ENCODE measurements around the gene LDB2.

DNA sequence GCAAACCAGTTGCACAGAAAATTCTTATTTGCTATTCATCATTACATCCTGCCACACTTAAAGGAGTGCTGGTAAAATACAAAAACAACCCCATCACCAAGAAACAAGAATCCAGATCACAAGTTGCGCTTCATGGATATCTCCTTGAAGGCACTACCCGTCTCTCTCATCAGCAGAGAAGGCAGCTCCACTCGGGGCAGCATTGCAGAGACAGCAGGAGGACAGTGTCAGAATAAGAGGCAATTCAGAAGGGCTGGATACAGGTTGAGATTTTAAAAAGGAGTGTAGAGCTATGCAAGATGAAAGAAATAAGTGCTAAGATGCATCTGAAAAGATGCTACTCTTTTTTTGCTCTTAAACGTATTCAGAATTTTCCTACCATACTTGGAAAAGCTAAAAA is 71.4 kb downstream of the LDB2 start:
- TF ChIP-seq, protein P1, sequence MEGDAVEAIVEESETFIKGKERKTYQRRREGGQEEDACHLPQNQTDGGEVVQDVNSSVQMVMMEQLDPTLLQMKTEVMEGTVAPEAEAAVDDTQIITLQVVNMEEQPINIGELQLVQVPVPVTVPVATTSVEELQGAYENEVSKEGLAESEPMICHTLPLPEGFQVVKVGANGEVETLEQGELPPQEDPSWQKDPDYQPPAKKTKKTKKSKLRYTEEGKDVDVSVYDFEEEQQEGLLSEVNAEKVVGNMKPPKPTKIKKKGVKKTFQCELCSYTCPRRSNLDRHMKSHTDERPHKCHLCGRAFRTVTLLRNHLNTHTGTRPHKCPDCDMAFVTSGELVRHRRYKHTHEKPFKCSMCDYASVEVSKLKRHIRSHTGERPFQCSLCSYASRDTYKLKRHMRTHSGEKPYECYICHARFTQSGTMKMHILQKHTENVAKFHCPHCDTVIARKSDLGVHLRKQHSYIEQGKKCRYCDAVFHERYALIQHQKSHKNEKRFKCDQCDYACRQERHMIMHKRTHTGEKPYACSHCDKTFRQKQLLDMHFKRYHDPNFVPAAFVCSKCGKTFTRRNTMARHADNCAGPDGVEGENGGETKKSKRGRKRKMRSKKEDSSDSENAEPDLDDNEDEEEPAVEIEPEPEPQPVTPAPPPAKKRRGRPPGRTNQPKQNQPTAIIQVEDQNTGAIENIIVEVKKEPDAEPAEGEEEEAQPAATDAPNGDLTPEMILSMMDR (conservative IDR thresholded peaks at IDR 0.05 in 1 of 2, IDR thresholded peaks at IDR 0.05 in 1 of 2; ENCODE audit: low read depth in 1 of 2, low read length in 2 of 2), result no peak
- no peak for TF ChIP-seq EZH2 (IDR thresholded peaks at IDR 0.05; ENCODE audit: low read length, missing control alignments)
